ENCODE data around the gene STEAP2.

GRCh38 chr7:90267263-90267858, 55.8 kb downstream of the STEAP2 start:
- no peak for TF ChIP-seq POLR2A (IDR thresholded peaks at IDR 0.05)
- no peak for TF ChIP-seq POLR2AphosphoS5 (IDR thresholded peaks at IDR 0.05)

All from suprapubic skin (tissue), 4 donors.